DMS114 treated with DMSO at 0.1 percent for 48 hours (cell line): ENCODE measurements around the gene EME2.

Experiments used
- DNase-seq: peaks from one replicate; lab custom pipeline; 2025; ENCODE audit not compliant: unreplicated experiment; lab: John Stamatoyannopoulos, UW

EME2 gene

GRCh38 chr16:1745181-1745899 is 27.3 kb upstream of the EME2 start:
- no peak for DNase-seq

GRCh38 chr16:1745900-1746692 is 26.5 kb upstream of the EME2 start:
- no peak for DNase-seq

- DNase-seq, result no peak
These were observed 25.9 kb upstream of the EME2 start for GRCh38 chr16:1746693-1747195.

GRCh38 chr16:1747934-1748333 is 24.7 kb upstream of the EME2 start:
- no peak for DNase-seq

- DNase-seq, result no peak
These were observed 23.2 kb upstream of the EME2 start for GRCh38 chr16:1749152-1750117.

GRCh38 chr16:1751946-1752345 is 20.7 kb upstream of the EME2 start:
- no peak for DNase-seq

GRCh38 chr16:1752853-1753252 is 19.8 kb upstream of the EME2 start:
- no peak for DNase-seq

GRCh38 chr16:1754204-1754603 is 18.4 kb upstream of the EME2 start:
- DNase-seq, result no peak

GRCh38 chr16:1757714-1758461 is 14.7 kb upstream of the EME2 start:
- no peak for DNase-seq

GRCh38 chr16:1758923-1759322 is 13.7 kb upstream of the EME2 start:
- no peak for DNase-seq

GRCh38 chr16:1759511-1759910 is 13.1 kb upstream of the EME2 start:
- DNase-seq, result no peak

GRCh38 chr16:1760911-1761310 is 11.7 kb upstream of the EME2 start:
- no peak for DNase-seq

GRCh38 chr16:1761751-1762150 is 10.9 kb upstream of the EME2 start:
- no peak for DNase-seq

- no peak for DNase-seq
These were observed 10.3 kb upstream of the EME2 start for GRCh38 chr16:1762196-1762878.

GRCh38 chr16:1762879-1763520 is 9.6 kb upstream of the EME2 start:
- DNase-seq, result no peak

GRCh38 chr16:1763521-1764511 is 8.8 kb upstream of the EME2 start:
- DNase-seq, result no peak

- DNase-seq, result no peak
These were observed 7.6 kb upstream of the EME2 start for GRCh38 chr16:1764971-1765370.

GRCh38 chr16:1765826-1766225 is 6.8 kb upstream of the EME2 start:
- DNase-seq, result no peak
